ENCODE data around the gene F2RL1. TPM values are rescaled to one million over a fixed set of nuclear protein-coding genes. Genes with fewer than 3 reads are reported as not detected.

The F2RL1 gene
- total and polyA plus RNA-seq, 4 donors = 3.8 to 19.2 (median 5.4) TPM

GRCh38 chr5:76859591-76860247, 40.9 kb downstream of the F2RL1 start:
- no peak overlapping the region for H3K4me3 ChIP-seq
- TF ChIP-seq CTCF (IDR thresholded peaks at IDR 0.05; ENCODE audit: control extremely low read depth, extremely low read depth) = no peak
- DNase-seq (peak in 2 of 3 donors; percentile 13 to 36), ATAC-seq (ENCODE audit: insufficient read depth, low FRiP score) (no peak)
- no peak overlapping the region for H3K9ac ChIP-seq (ENCODE audit: insufficient read depth in 1 of 2, low read length in 2 of 2)
- H3K36me3 ChIP-seq (ENCODE audit: control insufficient read depth in 4 of 4, insufficient read depth in 4 of 4, low read length in 4 of 4) = peaks cover 0 to 1% (median 0%) of the 10 kb centered on the region in 4 donors
- H3K9me3 ChIP-seq (ENCODE audit: control insufficient read depth in 4 of 4, insufficient read depth in 3 of 4, low read length in 3 of 4) = no peaks in the 10 kb centered on the region
- peaks cover 0 to 4% (median 0%) of the 10 kb centered on the region in 5 donors for H3K4me1 ChIP-seq (ENCODE audit: control insufficient read depth in 5 of 5, insufficient read depth in 5 of 5, low read length in 5 of 5)
- no peak overlapping the region for H3K27ac ChIP-seq (ENCODE audit: low read depth in 1 of 2, low read length in 1 of 2)
- H3K27me3 ChIP-seq (ENCODE audit: control insufficient read depth in 3 of 3, insufficient read depth in 3 of 3, low read length in 2 of 3) = no peaks in the 10 kb centered on the region
- WGBS, 2 donors = 66 to 75% methylated on average over 10 of the region's 10 CpGs

GRCh38 chr5:76861612-76862011, 42.8 kb downstream of the F2RL1 start:
- Histone ChIP-seq H3K9ac (ENCODE audit: insufficient read depth in 1 of 2, low read length in 2 of 2) (no peak overlapping the region), H3K4me3 (no peak overlapping the region), H3K36me3 (ENCODE audit: control insufficient read depth in 4 of 4, insufficient read depth in 4 of 4, low read length in 4 of 4) (peaks cover 0 to 1% (median 0%) of the 10 kb centered on the region in 4 donors), H3K27ac (ENCODE audit: low read depth in 1 of 2, low read length in 1 of 2) (no peak overlapping the region), H3K27me3 (ENCODE audit: control insufficient read depth in 3 of 3, insufficient read depth in 3 of 3, low read length in 2 of 3) (no peaks in the 10 kb centered on the region), H3K9me3 (ENCODE audit: control insufficient read depth in 4 of 4, insufficient read depth in 3 of 4, low read length in 3 of 4) (no peaks in the 10 kb centered on the region), H3K4me1 (ENCODE audit: control insufficient read depth in 5 of 5, insufficient read depth in 5 of 5, low read length in 5 of 5) (peaks cover 0 to 4% (median 0%) of the 10 kb centered on the region in 5 donors)
- ATAC-seq (ENCODE audit: insufficient read depth, low FRiP score) (no peak), DNase-seq (peak in 2 of 3 donors; percentile 30 to 67)
- TF ChIP-seq CTCF (IDR thresholded peaks at IDR 0.05; ENCODE audit: control extremely low read depth, extremely low read depth) = no peak
- 70 to 84% methylated on average over 5 of the region's 5 CpGs for WGBS, 2 donors

GRCh38 chr5:76863001-76863400, 44.2 kb downstream of the F2RL1 start:
- WGBS, 2 donors = 43 to 58% methylated on average over 1 of the region's 1 CpG
- ATAC-seq (ENCODE audit: insufficient read depth, low FRiP score) (no peak), DNase-seq (no peak)
- no peak overlapping the region for H3K4me3 ChIP-seq
- TF ChIP-seq CTCF (IDR thresholded peaks at IDR 0.05; ENCODE audit: control extremely low read depth, extremely low read depth) = no peak
- no peaks in the 10 kb centered on the region for H3K27me3 ChIP-seq (ENCODE audit: control insufficient read depth in 3 of 3, insufficient read depth in 3 of 3, low read length in 2 of 3)
- peaks cover 0 to 4% (median 0%) of the 10 kb centered on the region in 5 donors for H3K4me1 ChIP-seq (ENCODE audit: control insufficient read depth in 5 of 5, insufficient read depth in 5 of 5, low read length in 5 of 5)
- no peaks in the 10 kb centered on the region for H3K9me3 ChIP-seq (ENCODE audit: control insufficient read depth in 4 of 4, insufficient read depth in 3 of 4, low read length in 3 of 4)
- H3K27ac ChIP-seq (ENCODE audit: low read depth in 1 of 2, low read length in 1 of 2) = no peak overlapping the region
- H3K9ac ChIP-seq (ENCODE audit: insufficient read depth in 1 of 2, low read length in 2 of 2) = no peak overlapping the region
- H3K36me3 ChIP-seq (ENCODE audit: control insufficient read depth in 4 of 4, insufficient read depth in 4 of 4, low read length in 4 of 4) = peaks cover 0 to 1% (median 0%) of the 10 kb centered on the region in 4 donors
